PFSK-1 (cell line): ENCODE data around the gene HLA-DRA.

ENCODE experiments used
- FOXP2 ChIP-seq: optimal IDR thresholded peaks from 2 replicates; pipeline ENCODE3; 2011; ENCODE audit warnings: borderline replicate concordance, control low read depth, inconsistent platforms; ENCODE audit not compliant: insufficient read depth; ENCODE audit errors: extremely low read length, extremely low read depth
- POLR2AphosphoS5 ChIP-seq: IDR thresholded peaks from 2 replicates; pipeline ENCODE4 v1.6.1; 2012; ENCODE audit warnings: low read depth, mild to moderate bottlenecking, control low read depth, low read length, moderate library complexity
- REST ChIP-seq, 2 experiments: IDR thresholded peaks; 2 replicates each; pipeline versions ENCODE4 v1.6.1 to v1.8.0; 2011 to 2012; ENCODE audit warnings: low read depth in 2 of 2, low read length in 2 of 2, control low read depth in 1 of 2, inconsistent platforms in 1 of 2, mild to moderate bottlenecking in 1 of 2, moderate library complexity in 1 of 2; ENCODE audit not compliant: insufficient read depth in 1 of 2
- SIN3A ChIP-seq: IDR thresholded peaks from 2 replicates; pipeline ENCODE4 v1.6.1; 2012; ENCODE audit warnings: mild to moderate bottlenecking, low read length, moderate library complexity, borderline replicate concordance; ENCODE audit not compliant: insufficient read depth
- TAF1 ChIP-seq: IDR thresholded peaks from 2 replicates; pipeline ENCODE4 v1.6.1; 2012; ENCODE audit warnings: low read length, control low read depth, borderline replicate concordance; ENCODE audit not compliant: insufficient read depth

HLA-DRA gene

DNA sequence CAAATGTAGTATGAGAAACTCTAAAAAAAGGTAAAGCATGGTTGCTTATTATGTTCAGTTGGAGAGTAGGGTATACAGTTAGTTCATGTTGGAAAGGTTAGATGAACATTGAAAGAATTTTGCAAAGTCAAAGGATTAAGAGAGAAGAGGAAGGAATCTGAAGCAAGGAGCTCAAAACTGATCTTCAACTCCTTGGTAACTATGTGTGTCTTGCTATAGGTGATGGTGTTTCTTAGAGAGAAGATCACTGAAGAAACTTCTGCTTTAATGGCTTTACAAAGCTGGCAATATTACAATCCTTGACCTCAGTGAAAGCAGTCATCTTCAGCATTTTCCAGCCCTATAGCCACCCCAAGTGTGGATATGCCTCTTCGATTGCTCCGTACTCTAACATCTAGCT, 4.7 kb downstream of the HLA-DRA start:
- TF ChIP-seq SIN3A: no peak
- TF ChIP-seq POLR2AphosphoS5: no peak
- no peak for TF ChIP-seq TAF1

DNA sequence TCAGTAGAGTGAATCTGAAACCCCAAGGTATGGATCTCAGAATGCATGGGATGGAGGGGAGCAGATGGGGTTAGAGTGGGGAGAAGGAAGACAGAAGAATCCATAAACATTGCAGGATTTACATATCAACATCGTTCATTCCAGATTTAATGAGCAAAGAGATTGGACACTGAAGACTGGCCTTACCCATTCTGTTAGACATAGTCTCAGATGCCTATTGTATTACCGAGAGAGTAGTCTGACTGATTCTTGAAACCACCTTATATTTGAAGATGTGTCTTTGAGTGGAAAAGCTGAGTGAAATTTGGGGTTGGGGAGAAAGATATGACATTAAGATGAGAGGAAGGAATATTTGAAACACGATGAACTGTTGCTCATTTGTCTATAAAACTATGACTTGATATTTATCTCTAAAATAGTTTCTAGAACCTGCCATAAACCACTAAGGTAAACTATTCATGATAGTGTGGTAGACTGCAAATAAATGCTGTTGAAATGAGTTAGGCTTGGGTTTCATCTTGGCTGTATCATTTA, 5.7 kb downstream of the HLA-DRA start:
- TF ChIP-seq SIN3A: no peak
- no peak for TF ChIP-seq POLR2AphosphoS5
- TF ChIP-seq REST (IDR thresholded peaks at IDR 0.05; ENCODE audit: insufficient read depth in 1 of 2, low read depth in 2 of 2, low read length in 2 of 2): no peak
- no peak for TF ChIP-seq TAF1
- no peak for TF ChIP-seq FOXP2

DNA sequence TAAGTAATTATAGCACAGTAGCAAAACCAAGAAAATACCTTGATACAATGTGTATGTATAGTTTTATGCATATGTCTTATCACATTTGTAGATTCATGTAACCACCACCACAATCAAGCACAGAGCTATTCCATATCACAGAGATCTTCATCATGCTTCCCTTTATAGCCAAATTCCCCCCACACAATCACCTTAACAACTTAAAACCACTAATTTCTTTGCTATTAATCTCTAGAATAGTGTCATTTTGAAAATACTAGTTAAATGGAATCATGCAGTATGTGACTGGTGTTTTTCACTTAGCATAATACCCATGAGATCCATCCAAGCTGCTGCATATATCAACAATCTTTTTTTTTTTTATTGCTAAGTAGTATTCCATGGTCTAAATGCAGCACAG, 8.2 kb downstream of the HLA-DRA start:
- TF ChIP-seq REST (IDR thresholded peaks at IDR 0.05; ENCODE audit: insufficient read depth in 1 of 2, low read depth in 2 of 2, low read length in 2 of 2): no peak
- TF ChIP-seq FOXP2: no peak
- no peak for TF ChIP-seq SIN3A
- TF ChIP-seq POLR2AphosphoS5: no peak
- no peak for TF ChIP-seq TAF1

DNA sequence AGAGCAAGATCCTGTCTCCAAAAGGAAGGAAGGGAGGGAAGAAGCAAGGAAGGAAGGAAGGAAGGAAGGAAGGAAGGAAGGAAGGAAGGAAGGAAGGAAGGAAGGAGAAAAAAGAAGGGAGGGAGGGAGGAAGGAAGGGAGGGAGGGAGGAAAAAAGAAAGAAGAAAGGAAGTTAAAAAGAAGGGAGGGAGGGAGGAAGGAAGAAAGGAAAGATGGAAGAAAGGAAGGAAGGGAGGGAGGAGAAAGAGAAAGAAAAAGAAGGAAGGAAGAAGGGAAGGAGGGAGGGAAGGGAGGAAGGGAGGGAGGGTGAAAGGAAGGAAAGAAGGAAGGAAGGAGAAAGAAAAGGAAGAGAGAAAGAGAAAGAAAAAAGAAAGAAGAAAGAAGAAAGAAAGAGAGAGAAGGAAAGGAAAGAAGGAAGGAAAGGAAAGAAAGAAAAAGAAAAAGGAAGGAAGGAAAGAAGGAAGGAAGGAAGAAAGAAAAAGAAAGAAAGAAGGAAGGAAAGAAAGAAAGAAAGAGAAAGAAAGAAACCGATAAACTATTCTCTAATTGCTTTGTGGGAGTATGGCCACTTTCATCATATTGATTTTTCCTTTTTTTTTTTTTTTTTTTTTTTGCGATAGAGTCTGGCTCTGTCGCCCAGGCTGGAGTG, 9.5 kb downstream of the HLA-DRA start:
- TF ChIP-seq POLR2AphosphoS5 (no peak), SIN3A (no peak), TAF1 (no peak), REST (IDR thresholded peaks at IDR 0.05; ENCODE audit: insufficient read depth in 1 of 2, low read depth in 2 of 2, low read length in 2 of 2) (no peak), FOXP2 (no peak)

DNA sequence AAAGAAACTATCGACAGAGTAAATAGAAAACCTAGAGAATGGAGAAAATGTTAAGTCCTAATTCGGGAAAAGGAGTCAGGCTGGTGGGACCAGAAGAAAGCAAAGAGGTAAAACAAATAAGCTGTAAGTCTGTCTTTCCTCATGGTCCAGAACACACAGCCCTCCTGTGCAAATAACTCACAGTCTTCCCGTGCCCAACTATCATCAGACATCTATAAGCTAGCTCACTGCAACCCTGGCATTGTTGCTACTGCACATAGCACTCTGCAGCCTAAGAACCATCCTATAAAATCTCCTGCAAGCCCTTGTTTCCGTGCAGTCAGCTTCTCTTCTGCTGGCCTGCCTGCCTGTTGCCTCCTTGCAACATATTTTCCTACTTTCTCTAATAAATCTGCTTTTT, 17.4 kb downstream of the HLA-DRA start:
- no peak for TF ChIP-seq SIN3A
- TF ChIP-seq FOXP2: no peak
- no peak for TF ChIP-seq REST (IDR thresholded peaks at IDR 0.05; ENCODE audit: insufficient read depth in 1 of 2, low read depth in 2 of 2, low read length in 2 of 2)
- no peak for TF ChIP-seq TAF1
- TF ChIP-seq POLR2AphosphoS5: no peak
